ENCODE data around the gene ADAMTS5. TPM values are rescaled to one million over a fixed set of nuclear protein-coding genes. Genes with fewer than 3 reads are reported as not detected.

ADAMTS5 gene
- total RNA-seq, 2 donors from 2014 or later, result 0.33 to 1.9 TPM

GRCh38 chr21:26962621-26963181 lies 4.2 kb downstream of the ADAMTS5 start:
- 90 to 94% methylated on average over 2 to 3 of the region's 3 CpGs for WGBS, 2 experiments (ENCODE audit: insufficient coverage in 1 of 2, insufficient read length in 1 of 2)
- Histone ChIP-seq H3K27ac (ENCODE audit: low read depth, low read length) (no peak overlapping the region), H3K4me1 (ENCODE audit: control insufficient read depth, insufficient read depth, low read length) (no peaks in the 10 kb centered on the region), H3K36me3 (ENCODE audit: control insufficient read depth, insufficient read depth, low read length) (no peaks in the 10 kb centered on the region), H3K9ac (ENCODE audit: extremely low read depth, low read length, poor library complexity, severe bottlenecking) (no peak overlapping the region), H3K27me3 (ENCODE audit: control insufficient read depth, insufficient read depth, low read length, poor library complexity, severe bottlenecking) (peaks cover 26% of the 10 kb centered on the region), H3K4me3 (ENCODE audit: low read length) (no peak overlapping the region), H3K9me3 (ENCODE audit: control insufficient read depth, low read length) (no peaks in the 10 kb centered on the region)
- H3K9me3 Mint-ChIP-seq, result no peaks in the 10 kb centered on the region
- TF ChIP-seq, protein P1, sequence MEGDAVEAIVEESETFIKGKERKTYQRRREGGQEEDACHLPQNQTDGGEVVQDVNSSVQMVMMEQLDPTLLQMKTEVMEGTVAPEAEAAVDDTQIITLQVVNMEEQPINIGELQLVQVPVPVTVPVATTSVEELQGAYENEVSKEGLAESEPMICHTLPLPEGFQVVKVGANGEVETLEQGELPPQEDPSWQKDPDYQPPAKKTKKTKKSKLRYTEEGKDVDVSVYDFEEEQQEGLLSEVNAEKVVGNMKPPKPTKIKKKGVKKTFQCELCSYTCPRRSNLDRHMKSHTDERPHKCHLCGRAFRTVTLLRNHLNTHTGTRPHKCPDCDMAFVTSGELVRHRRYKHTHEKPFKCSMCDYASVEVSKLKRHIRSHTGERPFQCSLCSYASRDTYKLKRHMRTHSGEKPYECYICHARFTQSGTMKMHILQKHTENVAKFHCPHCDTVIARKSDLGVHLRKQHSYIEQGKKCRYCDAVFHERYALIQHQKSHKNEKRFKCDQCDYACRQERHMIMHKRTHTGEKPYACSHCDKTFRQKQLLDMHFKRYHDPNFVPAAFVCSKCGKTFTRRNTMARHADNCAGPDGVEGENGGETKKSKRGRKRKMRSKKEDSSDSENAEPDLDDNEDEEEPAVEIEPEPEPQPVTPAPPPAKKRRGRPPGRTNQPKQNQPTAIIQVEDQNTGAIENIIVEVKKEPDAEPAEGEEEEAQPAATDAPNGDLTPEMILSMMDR (conservative IDR thresholded peaks at IDR 0.05), result no peak
- peaks cover 15% of the 10 kb centered on the region for H3K4me1 Mint-ChIP-seq
- H3K4me3 Mint-ChIP-seq, result no peak overlapping the region
- DNase-seq, result no peak
- peaks cover 27% of the 10 kb centered on the region for H3K27me3 Mint-ChIP-seq (ENCODE audit: insufficient read depth)
- H3K27ac Mint-ChIP-seq, result no peak overlapping the region
- H3K36me3 Mint-ChIP-seq (ENCODE audit: low read depth), result no peaks in the 10 kb centered on the region

DNA sequence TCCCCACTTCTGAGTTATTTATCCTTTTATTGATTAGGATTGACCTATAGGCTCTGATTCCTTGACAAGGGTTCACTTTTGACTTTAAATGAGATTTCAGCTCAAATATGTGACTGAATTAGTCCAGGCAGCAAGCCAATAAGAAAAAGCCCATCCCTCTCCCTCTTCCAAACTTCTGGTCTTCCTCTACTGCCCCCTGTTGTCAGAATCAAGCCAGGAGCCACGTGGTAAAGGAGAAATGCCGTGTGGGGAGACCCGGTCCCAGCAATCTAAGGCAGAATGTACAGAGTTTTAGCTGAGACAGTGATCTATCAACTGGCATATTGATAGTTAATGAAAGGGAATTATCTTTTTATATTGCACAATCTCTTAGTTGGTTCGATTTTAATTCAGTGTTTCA lies 5.2 kb downstream of the ADAMTS5 start:
- H3K27ac ChIP-seq (ENCODE audit: low read depth, low read length), result no peak overlapping the region
- WGBS, 2 experiments (ENCODE audit: insufficient coverage in 1 of 2, insufficient read length in 1 of 2), result 69 to 72% methylated on average over 4 of the region's 4 CpGs
- no peaks in the 10 kb centered on the region for H3K36me3 ChIP-seq (ENCODE audit: control insufficient read depth, insufficient read depth, low read length)
- no peaks in the 10 kb centered on the region for H3K9me3 Mint-ChIP-seq
- no peak overlapping the region for H3K27ac Mint-ChIP-seq
- no peaks in the 10 kb centered on the region for H3K4me1 ChIP-seq (ENCODE audit: control insufficient read depth, insufficient read depth, low read length)
- no peaks in the 10 kb centered on the region for H3K9me3 ChIP-seq (ENCODE audit: control insufficient read depth, low read length)
- peaks cover 17% of the 10 kb centered on the region for H3K27me3 Mint-ChIP-seq (ENCODE audit: insufficient read depth)
- TF ChIP-seq, protein P1 (conservative IDR thresholded peaks at IDR 0.05), result peak; percentile 73
- H3K4me3 Mint-ChIP-seq, result no peak overlapping the region
- no peak overlapping the region for H3K9ac ChIP-seq (ENCODE audit: extremely low read depth, low read length, poor library complexity, severe bottlenecking)
- DNase-seq, result peak; percentile 83
- no peaks in the 10 kb centered on the region for H3K36me3 Mint-ChIP-seq (ENCODE audit: low read depth)
- H3K4me3 ChIP-seq (ENCODE audit: low read length), result no peak overlapping the region
- H3K4me1 Mint-ChIP-seq, result peaks cover 15% of the 10 kb centered on the region
- H3K27me3 ChIP-seq (ENCODE audit: control insufficient read depth, insufficient read depth, low read length, poor library complexity, severe bottlenecking), result peaks cover 17% of the 10 kb centered on the region

- 85 to 93% methylated on average over 2 of the region's 2 CpGs for WGBS, 2 experiments (ENCODE audit: insufficient coverage in 1 of 2, insufficient read length in 1 of 2)
- H3K27me3 ChIP-seq (ENCODE audit: control insufficient read depth, insufficient read depth, low read length, poor library complexity, severe bottlenecking), result no peaks in the 10 kb centered on the region
- no peak overlapping the region for H3K4me3 Mint-ChIP-seq
- H3K36me3 Mint-ChIP-seq (ENCODE audit: low read depth), result no peaks in the 10 kb centered on the region
- H3K4me3 ChIP-seq (ENCODE audit: low read length), result no peak overlapping the region
- TF ChIP-seq, protein P1 (conservative IDR thresholded peaks at IDR 0.05), result no peak
- H3K9ac ChIP-seq (ENCODE audit: extremely low read depth, low read length, poor library complexity, severe bottlenecking), result no peak overlapping the region
- no peaks in the 10 kb centered on the region for H3K36me3 ChIP-seq (ENCODE audit: control insufficient read depth, insufficient read depth, low read length)
- no peak overlapping the region for H3K27ac Mint-ChIP-seq
- DNase-seq, result no peak
- H3K9me3 ChIP-seq (ENCODE audit: control insufficient read depth, low read length), result no peaks in the 10 kb centered on the region
- no peaks in the 10 kb centered on the region for H3K9me3 Mint-ChIP-seq
- H3K27ac ChIP-seq (ENCODE audit: low read depth, low read length), result no peak overlapping the region
- peaks cover 7% of the 10 kb centered on the region for H3K4me1 Mint-ChIP-seq
- H3K4me1 ChIP-seq (ENCODE audit: control insufficient read depth, insufficient read depth, low read length), result no peaks in the 10 kb centered on the region
- H3K27me3 Mint-ChIP-seq (ENCODE audit: insufficient read depth), result no peaks in the 10 kb centered on the region
Measured at GRCh38 chr21:26958788-26959187, 8.1 kb downstream of the ADAMTS5 start.
